ENCODE measurements around the gene GRAMD4.

GRCh38 chr22:46605117-46605516, 15.1 kb upstream of the GRAMD4 start:
- TF ChIP-seq CTCF (IDR thresholded peaks at IDR 0.05) (no peak), EP300 (IDR thresholded peaks at IDR 0.05; ENCODE audit: borderline replicate concordance in 1 of 2, low read depth in 1 of 2, low read length in 1 of 2) (no peak), USF2 (IDR thresholded peaks at IDR 0.05; ENCODE audit: borderline replicate concordance, low read depth, low read length) (no peak)

Data from SK-N-SH (cell line).